HL-60 (cell line): ENCODE data around the gene PNMA6E.

Source experiments
- DNase-seq, 2 experiments: peaks; one replicate each; pipeline ENCODE4 v3.0.0-alpha.2; 2010 to 2020; ENCODE audit warnings: low read depth in 1 of 2, low spot score in 1 of 2
- H3K27ac ChIP-seq: fragments of 250-450 bp; sonication (Bioruptor Pico); replicated peaks from 2 replicates; pipeline ENCODE4 v1.5.1; 2020; ENCODE audit warnings: mild to moderate bottlenecking, moderate library complexity
- H3K27me3 ChIP-seq: fragments of 250-450 bp; sonication (Bioruptor Pico); 2 replicates; pipeline ENCODE4 v1.5.1; 2021; ENCODE audit warnings: mild to moderate bottlenecking, moderate library complexity; ENCODE audit not compliant: insufficient read depth, poor library complexity, severe bottlenecking
- H3K4me3 ChIP-seq: replicated peaks from 2 replicates; pipeline ENCODE4 v1.5.1; 2011; ENCODE audit warnings: mild to moderate bottlenecking, control low read depth, low read length; ENCODE audit not compliant: insufficient read depth
- GABPA ChIP-seq: IDR thresholded peaks from 2 replicates; pipeline ENCODE4 v1.6.1; 2012; ENCODE audit warnings: low read depth
- POLR2AphosphoS5 ChIP-seq: IDR thresholded peaks from 2 replicates; pipeline ENCODE4 v1.6.1; 2012; ENCODE audit warnings: low read depth
- SPI1 ChIP-seq: IDR thresholded peaks from 2 replicates; pipeline ENCODE4 v1.6.1; 2012; ENCODE audit warnings: low read depth, mild to moderate bottlenecking, borderline replicate concordance
- TF ChIP-seq, protein P1 (sequence below): IDR thresholded peaks from one replicate; pipeline ENCODE4 v1.5.1; 2011; ENCODE audit warnings: low read length, control low read depth, inconsistent platforms; ENCODE audit not compliant: insufficient read depth
- TF ChIP-seq, protein P2 (sequence below): IDR thresholded peaks from 2 replicates; pipeline ENCODE4 v1.6.1; 2012; ENCODE audit warnings: low read depth; ENCODE audit not compliant: insufficient replicate concordance

PNMA6E gene

DNA sequence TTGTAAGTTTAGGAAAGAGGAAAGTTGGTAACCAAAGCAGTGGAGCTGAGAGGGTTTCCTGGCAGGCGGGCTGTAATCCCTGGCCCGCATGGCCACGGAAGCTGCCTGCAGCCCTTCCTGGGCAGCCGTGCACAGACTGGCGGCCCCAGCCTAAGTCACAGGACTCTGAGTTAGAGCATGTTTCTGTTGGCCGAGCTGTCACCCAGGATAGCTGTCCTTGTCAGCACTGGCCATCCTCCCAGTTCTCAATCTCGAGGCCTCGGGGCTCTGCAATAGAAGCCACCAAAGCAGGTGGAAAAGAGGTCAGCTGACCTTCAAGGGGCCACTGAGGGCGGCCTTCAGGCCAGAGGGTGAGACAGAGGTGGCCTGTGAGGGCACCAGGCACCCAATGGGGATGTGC, 20.5 kb downstream of the PNMA6E start:
- Histone ChIP-seq H3K27me3 (no peaks in the 10 kb centered on the region), H3K27ac (no peak overlapping the region), H3K4me3 (no peak overlapping the region)
- no peak for DNase-seq
- TF ChIP-seq, protein P1, sequence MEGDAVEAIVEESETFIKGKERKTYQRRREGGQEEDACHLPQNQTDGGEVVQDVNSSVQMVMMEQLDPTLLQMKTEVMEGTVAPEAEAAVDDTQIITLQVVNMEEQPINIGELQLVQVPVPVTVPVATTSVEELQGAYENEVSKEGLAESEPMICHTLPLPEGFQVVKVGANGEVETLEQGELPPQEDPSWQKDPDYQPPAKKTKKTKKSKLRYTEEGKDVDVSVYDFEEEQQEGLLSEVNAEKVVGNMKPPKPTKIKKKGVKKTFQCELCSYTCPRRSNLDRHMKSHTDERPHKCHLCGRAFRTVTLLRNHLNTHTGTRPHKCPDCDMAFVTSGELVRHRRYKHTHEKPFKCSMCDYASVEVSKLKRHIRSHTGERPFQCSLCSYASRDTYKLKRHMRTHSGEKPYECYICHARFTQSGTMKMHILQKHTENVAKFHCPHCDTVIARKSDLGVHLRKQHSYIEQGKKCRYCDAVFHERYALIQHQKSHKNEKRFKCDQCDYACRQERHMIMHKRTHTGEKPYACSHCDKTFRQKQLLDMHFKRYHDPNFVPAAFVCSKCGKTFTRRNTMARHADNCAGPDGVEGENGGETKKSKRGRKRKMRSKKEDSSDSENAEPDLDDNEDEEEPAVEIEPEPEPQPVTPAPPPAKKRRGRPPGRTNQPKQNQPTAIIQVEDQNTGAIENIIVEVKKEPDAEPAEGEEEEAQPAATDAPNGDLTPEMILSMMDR, result no peak
- TF ChIP-seq POLR2AphosphoS5, result no peak
- TF ChIP-seq, protein P2, sequence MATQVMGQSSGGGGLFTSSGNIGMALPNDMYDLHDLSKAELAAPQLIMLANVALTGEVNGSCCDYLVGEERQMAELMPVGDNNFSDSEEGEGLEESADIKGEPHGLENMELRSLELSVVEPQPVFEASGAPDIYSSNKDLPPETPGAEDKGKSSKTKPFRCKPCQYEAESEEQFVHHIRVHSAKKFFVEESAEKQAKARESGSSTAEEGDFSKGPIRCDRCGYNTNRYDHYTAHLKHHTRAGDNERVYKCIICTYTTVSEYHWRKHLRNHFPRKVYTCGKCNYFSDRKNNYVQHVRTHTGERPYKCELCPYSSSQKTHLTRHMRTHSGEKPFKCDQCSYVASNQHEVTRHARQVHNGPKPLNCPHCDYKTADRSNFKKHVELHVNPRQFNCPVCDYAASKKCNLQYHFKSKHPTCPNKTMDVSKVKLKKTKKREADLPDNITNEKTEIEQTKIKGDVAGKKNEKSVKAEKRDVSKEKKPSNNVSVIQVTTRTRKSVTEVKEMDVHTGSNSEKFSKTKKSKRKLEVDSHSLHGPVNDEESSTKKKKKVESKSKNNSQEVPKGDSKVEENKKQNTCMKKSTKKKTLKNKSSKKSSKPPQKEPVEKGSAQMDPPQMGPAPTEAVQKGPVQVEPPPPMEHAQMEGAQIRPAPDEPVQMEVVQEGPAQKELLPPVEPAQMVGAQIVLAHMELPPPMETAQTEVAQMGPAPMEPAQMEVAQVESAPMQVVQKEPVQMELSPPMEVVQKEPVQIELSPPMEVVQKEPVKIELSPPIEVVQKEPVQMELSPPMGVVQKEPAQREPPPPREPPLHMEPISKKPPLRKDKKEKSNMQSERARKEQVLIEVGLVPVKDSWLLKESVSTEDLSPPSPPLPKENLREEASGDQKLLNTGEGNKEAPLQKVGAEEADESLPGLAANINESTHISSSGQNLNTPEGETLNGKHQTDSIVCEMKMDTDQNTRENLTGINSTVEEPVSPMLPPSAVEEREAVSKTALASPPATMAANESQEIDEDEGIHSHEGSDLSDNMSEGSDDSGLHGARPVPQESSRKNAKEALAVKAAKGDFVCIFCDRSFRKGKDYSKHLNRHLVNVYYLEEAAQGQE, result no peak
- no peak for TF ChIP-seq GABPA
- TF ChIP-seq SPI1, result no peak

GRCh38 chrX:153379971-153380581, 21.1 kb downstream of the PNMA6E start:
- no peak overlapping the region for H3K4me3 ChIP-seq
- TF ChIP-seq POLR2AphosphoS5 (no peak), SPI1 (no peak), GABPA (no peak)
- TF ChIP-seq, protein P2, result no peak
- TF ChIP-seq, protein P1, result no peak
- H3K27me3 ChIP-seq, result no peaks in the 10 kb centered on the region
- DNase-seq, result no peak
- no peak overlapping the region for H3K27ac ChIP-seq

DNA sequence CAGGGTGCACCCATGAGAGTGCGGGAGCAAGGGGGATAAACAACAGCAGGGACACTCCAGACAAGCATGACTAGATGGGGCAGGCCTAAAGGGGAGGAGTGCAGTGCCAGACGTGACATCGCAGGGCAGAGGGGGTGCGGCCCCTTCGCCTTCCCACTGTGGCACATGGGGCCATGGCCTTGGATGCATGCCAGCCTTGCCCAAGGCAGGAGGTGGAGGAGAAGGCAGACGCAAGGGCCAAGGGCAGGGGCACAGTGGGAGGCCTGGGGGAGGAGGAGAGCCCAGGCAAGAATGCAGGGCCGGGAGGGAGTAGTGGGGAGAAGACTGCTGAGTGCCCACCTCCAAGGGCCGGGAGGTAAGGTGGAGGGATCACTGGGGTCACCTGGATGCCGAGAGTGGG, 21.6 kb downstream of the PNMA6E start:
- H3K27me3 ChIP-seq, result no peaks in the 10 kb centered on the region
- TF ChIP-seq GABPA (no peak), POLR2AphosphoS5 (no peak), SPI1 (no peak)
- TF ChIP-seq, protein P1, result no peak
- TF ChIP-seq, protein P2, result no peak
- H3K27ac ChIP-seq, result no peak overlapping the region

More for the DNA sequence above, 21.6 kb downstream of the PNMA6E start:
- no peak overlapping the region for H3K4me3 ChIP-seq
- no peak for DNase-seq
